KOPT-K1 (cell line): ENCODE results near the gene ZNF280A.
A peak's percentile ranks its signal among the peaks of the same experiment; 100 is the strongest.
"Not testable (repeated sequence)": the region's sequence is repeated elsewhere in the genome, so short reads cannot be mapped to it uniquely, and the experiment has no call there.

Source experiments
- H3K27ac ChIP-seq: fragments of 200-600 bp; sonication (generic); 2 replicates; pipeline ENCODE4 v1.5.1; 2016; ENCODE audit warnings: antibody characterized with exemption, mild to moderate bottlenecking, low read depth, low read length; ENCODE audit not compliant: poor library complexity, severe bottlenecking
- H3K36me3 ChIP-seq: fragments of 200-600 bp; sonication (generic); 2 replicates; pipeline ENCODE4 v1.5.1; 2017; ENCODE audit warnings: antibody characterized with exemption, mild to moderate bottlenecking, low read length, moderate library complexity; ENCODE audit not compliant: insufficient read depth
- H3K9me3 ChIP-seq: fragments of 200-600 bp; sonication (generic); 2 replicates; pipeline ENCODE4 v1.5.1; 2017; ENCODE audit warnings: antibody characterized with exemption, low read length, mild to moderate bottlenecking; ENCODE audit not compliant: insufficient read depth, poor library complexity, severe bottlenecking

ZNF280A gene

GRCh38 chr22:22508274-22509176, 11.5 kb downstream of the ZNF280A start, which contains the start of gene ZNF280B:
Gene ZNF280B, minus strand, starts transcription at chr22:22508742. Its CDS starts 19,344 bp downstream, at chr22:22489398.
- Histone ChIP-seq H3K27ac (peak within 1 kb of the TSS; percentile 45), H3K9me3 (peaks cover 15% of the 10 kb centered on the region)

DNA sequence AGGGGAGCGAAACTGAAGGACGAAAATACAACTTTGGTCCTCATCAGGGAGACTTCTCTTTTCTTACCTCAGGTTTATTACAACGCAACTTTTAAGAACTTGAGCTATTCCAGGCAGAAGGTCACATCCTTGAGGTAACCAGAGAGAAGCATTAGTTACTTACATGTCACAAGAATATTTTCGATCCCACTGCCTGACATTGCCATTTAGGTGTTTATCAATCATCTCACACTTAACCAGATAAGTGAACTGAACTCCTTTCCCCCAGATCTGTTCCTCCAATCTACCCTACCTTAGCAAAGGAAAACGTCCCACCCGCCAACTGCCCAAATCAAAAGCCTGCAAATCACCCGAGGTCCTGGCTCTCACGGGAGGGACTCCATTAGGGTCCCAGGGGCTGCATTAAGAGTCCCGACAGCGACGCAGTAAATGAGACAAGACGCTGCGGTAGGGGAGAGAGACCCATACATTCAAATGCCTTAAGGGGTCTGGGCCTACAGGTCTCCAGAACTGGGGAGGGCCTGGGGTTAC, 12.3 kb downstream of the ZNF280A start:
- H3K27ac ChIP-seq, result peak overlapping the region; percentile 45
- H3K9me3 ChIP-seq, result peaks cover 15% of the 10 kb centered on the region
- peaks cover 21% of the 10 kb centered on the region for H3K36me3 ChIP-seq

More at GRCh38 chr22:22508274-22509176, 11.5 kb downstream of the ZNF280A start, which contains the start of gene ZNF280B:
- H3K36me3 ChIP-seq, result peaks cover 17% of the 10 kb centered on the region

DNA sequence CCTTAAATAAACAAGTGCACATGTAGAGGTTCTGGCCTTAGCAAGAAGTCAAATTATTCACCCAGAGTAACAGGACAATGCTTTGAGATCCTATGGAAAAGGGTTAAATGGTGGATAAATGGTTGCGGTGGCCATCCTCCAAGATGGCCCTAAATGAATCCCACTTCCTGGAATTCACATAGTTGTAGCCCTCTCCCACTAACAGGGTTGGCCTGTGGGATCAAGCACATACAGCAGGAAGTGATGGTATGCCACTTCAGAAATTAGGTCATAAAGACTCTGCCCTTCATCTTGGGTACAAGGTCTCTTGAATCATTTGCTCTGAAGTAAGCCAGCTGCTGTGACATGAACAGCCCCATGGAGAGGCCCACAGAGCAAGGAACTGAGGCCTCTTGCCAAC, 13.3 kb downstream of the ZNF280A start:
- H3K27ac ChIP-seq, result no peak overlapping the region
- peaks cover 15% of the 10 kb centered on the region for H3K9me3 ChIP-seq
- peaks cover 26% of the 10 kb centered on the region for H3K36me3 ChIP-seq

DNA sequence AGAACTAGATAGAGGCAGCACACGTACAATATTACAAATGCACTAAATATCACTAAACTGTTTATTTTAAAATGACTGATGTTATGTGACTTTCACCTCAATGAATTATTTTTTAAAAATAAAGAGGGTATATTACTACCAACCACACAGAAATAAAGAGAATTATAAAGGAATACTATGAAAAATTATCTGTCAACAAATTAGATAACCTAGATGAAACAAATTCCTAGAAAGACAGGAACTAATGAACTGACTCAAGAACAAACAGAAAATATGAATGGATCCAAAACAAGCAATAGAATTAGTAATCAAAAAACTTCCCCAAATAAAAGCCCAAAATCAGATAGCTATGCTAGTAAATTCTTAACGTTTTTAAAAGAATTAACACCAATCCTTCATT, 21.8 kb downstream of the ZNF280A start:
- Histone ChIP-seq H3K27ac (no peak overlapping the region), H3K36me3 (peaks cover 17% of the 10 kb centered on the region; the same call in 1 of the 2 replicates), H3K9me3 (no peaks in the 10 kb centered on the region)

- not testable (repeated sequence) for H3K9me3 ChIP-seq, H3K27ac ChIP-seq
- H3K36me3 ChIP-seq, result peaks cover 53% of the 10 kb centered on the region
These were observed 28.5 kb downstream of the ZNF280A start for GRCh38 chr22:22491589-22491988.

GRCh38 chr22:22488736-22489135, 31.3 kb downstream of the ZNF280A start:
- H3K27ac ChIP-seq, result no peak overlapping the region
- H3K36me3 ChIP-seq, result peaks cover 61% of the 10 kb centered on the region
- no peaks in the 10 kb centered on the region for H3K9me3 ChIP-seq

GRCh38 chr22:22487869-22488597, 32.0 kb downstream of the ZNF280A start:
- H3K9me3 ChIP-seq, result no peaks in the 10 kb centered on the region
- H3K36me3 ChIP-seq, result peaks cover 56% of the 10 kb centered on the region
- H3K27ac ChIP-seq, result no peak overlapping the region

DNA sequence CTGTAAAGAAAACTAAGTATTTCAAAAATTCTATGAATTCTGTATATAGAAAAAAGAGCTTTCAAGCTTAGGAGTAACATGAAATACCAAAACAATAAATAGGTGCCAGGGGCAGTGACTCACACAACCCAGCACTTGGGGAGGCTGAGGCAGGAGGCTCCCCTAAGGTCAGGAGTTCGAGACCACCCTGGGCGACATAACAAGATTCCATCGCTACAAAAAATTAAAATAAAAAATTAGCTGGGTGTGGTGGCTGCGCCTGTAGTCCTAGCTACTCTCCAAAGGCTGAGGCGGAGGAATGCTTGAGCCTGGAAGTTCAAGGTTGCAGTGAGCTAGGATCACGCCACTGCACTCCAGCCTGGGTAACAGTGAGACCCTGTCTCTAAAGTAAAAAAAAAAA, 33.0 kb downstream of the ZNF280A start:
- Histone ChIP-seq H3K36me3 (peaks cover 50% of the 10 kb centered on the region), H3K9me3 (no peaks in the 10 kb centered on the region), H3K27ac (no peak overlapping the region)

DNA sequence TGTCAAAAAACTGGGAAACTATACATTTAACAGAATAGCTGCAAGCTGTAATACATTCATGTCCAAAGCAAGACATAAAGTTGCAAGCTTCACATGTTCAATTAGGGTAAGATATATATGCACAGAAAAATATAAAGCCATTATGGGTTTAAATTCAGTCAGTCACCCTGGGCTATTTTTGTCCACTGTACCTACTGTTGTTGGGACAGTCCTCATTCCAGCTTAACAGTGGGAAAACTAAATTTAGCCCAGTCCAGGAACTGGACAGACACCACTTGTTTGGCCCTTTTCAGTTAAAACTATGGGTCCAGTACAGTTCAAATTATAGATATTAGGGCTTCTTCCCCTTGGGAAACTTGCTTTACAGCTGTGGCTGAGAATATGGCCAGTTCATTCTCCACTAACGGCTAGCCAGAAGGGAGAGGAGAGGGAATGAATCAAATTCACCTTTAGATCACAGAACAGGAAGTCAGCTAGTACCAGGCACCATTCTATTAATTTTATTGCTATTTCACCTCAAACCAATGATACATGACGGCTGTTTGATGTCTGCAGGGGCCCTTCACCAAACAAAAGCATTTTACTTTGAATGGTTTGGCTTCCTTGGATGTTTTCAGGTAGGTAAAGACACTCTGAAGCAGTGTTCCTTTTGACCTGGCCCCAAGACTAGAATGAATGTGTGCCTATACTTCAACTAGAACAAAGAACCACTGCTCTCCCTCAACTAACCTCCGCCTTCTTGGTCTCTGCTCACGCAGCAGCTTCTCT, 33.8 kb downstream of the ZNF280A start:
- Histone ChIP-seq H3K9me3 (no peaks in the 10 kb centered on the region), H3K36me3 (peaks cover 43% of the 10 kb centered on the region; the same call in 1 of the 2 replicates), H3K27ac (no peak overlapping the region)

GRCh38 chr22:22485524-22485923, 34.5 kb downstream of the ZNF280A start:
- H3K36me3 ChIP-seq, result peaks cover 35% of the 10 kb centered on the region; the same call in 1 of the 2 replicates
- H3K9me3 ChIP-seq, result no peaks in the 10 kb centered on the region

GRCh38 chr22:22484023-22484422, 36.0 kb downstream of the ZNF280A start:
- Histone ChIP-seq H3K9me3 (no peaks in the 10 kb centered on the region), H3K27ac (no peak overlapping the region), H3K36me3 (peaks cover 30% of the 10 kb centered on the region; the same call in 1 of the 2 replicates)

More at GRCh38 chr22:22485524-22485923, 34.5 kb downstream of the ZNF280A start:
- H3K27ac ChIP-seq, result no peak overlapping the region

DNA sequence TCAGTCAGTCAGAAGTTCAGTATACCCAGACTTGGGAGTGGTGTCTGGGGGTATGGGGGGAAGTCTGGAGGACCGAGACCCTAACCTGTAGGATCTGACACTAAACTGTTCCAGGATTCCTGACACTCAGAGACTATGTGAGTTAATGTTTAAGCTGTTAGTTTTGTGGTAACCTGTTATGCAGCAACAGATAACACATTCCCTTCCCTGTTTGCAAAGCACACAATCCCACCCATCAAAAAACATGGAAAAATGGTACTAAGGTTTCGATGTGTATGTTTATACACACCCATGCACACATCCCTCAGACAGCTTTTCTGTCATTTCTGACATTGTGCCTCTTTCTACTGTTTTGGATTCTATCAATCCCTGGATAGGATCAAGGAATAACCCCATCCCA, 39.1 kb downstream of the ZNF280A start:
- peaks cover 6% of the 10 kb centered on the region; the same call in 1 of the 2 replicates for H3K36me3 ChIP-seq
- H3K9me3 ChIP-seq, result no peaks in the 10 kb centered on the region
- H3K27ac ChIP-seq, result no peak overlapping the region

DNA sequence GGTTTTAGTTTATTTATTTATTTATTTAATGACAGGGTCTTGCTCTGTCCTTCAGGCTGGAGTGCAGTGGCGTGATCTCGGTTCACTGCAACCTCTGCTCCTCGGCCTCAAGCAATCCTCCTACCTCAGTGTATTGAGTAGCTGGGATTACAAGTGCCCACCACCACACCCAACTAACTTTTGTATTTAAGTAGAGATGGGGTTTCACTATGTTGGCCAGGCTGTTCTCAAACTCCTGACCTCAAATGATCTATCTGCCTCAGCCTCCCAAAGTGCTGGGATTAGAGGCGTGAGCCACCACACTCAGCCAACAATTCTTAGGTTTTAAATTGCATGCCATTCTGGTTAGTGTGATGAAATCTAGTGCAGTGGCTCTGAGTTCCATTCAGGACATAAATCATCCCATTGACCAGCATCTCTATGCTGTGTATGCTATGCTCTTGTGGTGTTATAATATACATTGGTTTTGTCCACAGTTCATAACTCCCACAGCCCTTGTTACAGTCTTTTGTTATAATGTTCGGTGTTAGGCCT, 40.0 kb downstream of the ZNF280A start:
- Histone ChIP-seq H3K9me3 (no peaks in the 10 kb centered on the region), H3K36me3 (no peaks in the 10 kb centered on the region), H3K27ac (no peak overlapping the region)

DNA sequence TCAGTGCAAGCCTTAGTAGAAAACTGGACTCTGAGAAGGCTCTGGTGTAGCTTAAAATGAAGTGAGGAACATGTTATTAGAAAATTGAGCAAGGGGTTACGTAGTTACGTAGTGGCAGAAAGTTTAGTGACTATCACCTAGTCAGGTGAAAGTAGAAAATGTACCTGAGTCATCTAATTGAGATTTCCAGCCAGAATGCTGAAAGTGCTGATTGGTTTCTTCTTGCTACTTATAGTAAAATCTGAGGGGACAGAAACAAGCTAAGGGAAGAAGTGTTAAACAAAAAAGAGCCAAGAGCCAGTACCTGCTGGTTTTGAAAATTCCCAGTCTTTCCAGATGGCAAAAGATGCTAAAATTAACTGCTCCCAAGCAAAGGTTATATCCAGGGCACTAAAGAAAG, 41.0 kb downstream of the ZNF280A start:
- no peak overlapping the region for H3K27ac ChIP-seq
- H3K36me3 ChIP-seq, result no peaks in the 10 kb centered on the region
- no peaks in the 10 kb centered on the region for H3K9me3 ChIP-seq
